Hematopoietic multipotent progenitor cell (in vitro differentiated cells): ENCODE results near the gene SARDH. TPM values are rescaled to one million over a fixed set of nuclear protein-coding genes. Genes with fewer than 3 reads are reported as not detected.
"Not testable (repeated sequence)": the region's sequence is repeated elsewhere in the genome, so short reads cannot be mapped to it uniquely, and the experiment has no call there.

Experiments
- DNase-seq, 3 donors: peaks; one replicate each; pipeline ENCODE4 v3.0.0-alpha.2; 2011 to 2015; ENCODE audit warnings: low read depth in 2 of 3, low spot score in 2 of 3
- total RNA-seq: library from RNA; depleted of rRNA; stranded (reverse); fragments of >200 nt; gene quantifications from one replicate; pipeline ENCODE4 v1.2.3, GENCODE V29; 2012

SARDH gene
- total RNA-seq, 1 donor = 10.5 TPM

DNA sequence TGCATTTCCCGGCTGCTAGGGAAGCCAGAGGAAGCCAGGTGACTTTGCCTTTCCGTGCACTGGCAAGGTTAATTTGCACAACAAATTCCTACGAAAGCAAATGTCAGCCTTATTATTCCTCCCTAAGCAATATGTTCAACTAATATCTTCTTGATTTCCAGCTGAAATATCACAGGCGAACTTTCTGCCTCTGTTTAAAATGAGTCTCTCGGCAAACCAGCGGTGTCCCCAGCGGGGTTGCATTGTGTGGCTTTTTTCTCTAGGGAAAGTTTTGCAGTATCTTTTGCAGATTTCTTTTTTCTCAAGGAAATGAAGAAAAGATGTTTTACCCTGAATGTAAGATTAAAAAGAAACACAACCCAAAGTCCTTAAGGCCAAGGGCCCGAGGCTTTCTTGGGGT is 100.1 kb downstream of the SARDH start:
- DNase-seq = no peak

DNA sequence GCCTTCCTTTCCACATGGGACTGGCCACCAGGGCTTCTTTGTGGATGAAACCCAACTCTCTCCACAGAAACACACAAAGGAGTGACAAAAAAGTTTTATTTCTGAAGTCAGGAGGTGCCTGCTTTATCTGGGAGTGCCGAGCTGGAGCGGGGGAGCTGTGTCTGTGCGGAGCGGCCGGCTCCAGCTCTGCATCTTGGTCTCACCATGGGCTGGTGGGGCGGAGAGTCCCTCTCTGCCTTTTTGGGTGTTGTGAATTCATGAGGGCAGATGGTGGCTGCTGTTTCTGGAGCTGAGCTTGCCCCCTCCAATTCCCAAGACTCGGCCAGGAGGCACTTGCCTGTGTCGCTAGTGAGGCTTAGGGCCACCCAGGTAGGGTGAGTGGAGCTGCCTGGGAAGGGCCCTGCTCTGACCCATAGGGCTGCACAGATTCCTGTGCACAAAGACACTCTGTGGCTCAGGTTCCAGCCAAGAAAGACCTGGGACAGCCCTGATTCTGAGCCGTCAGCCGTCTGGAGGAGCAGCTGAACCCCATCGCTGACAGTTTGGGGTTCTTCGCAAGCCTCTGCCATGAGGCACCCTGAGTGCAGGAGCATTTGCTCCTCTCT is 100.6 kb downstream of the SARDH start:
- no peak for DNase-seq

DNA sequence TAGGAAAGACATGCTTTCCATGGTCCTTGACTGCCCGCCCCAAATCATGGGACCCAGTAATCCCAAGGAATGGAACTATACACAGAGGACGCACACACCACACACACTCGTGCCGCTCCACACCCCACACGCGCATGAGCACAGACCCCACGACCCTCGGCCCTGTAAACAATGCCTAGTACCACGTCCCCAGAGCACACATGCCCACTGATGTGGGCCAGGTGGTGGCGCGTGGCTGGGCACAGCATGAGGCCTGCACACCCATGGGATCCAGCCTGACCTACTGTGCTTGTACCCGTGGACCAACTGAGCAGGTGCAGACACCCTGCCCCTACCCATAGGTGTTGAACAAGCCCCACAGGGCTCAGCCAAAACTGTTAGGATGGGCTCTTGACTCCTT is 101.2 kb downstream of the SARDH start:
- DNase-seq = no peak

DNA sequence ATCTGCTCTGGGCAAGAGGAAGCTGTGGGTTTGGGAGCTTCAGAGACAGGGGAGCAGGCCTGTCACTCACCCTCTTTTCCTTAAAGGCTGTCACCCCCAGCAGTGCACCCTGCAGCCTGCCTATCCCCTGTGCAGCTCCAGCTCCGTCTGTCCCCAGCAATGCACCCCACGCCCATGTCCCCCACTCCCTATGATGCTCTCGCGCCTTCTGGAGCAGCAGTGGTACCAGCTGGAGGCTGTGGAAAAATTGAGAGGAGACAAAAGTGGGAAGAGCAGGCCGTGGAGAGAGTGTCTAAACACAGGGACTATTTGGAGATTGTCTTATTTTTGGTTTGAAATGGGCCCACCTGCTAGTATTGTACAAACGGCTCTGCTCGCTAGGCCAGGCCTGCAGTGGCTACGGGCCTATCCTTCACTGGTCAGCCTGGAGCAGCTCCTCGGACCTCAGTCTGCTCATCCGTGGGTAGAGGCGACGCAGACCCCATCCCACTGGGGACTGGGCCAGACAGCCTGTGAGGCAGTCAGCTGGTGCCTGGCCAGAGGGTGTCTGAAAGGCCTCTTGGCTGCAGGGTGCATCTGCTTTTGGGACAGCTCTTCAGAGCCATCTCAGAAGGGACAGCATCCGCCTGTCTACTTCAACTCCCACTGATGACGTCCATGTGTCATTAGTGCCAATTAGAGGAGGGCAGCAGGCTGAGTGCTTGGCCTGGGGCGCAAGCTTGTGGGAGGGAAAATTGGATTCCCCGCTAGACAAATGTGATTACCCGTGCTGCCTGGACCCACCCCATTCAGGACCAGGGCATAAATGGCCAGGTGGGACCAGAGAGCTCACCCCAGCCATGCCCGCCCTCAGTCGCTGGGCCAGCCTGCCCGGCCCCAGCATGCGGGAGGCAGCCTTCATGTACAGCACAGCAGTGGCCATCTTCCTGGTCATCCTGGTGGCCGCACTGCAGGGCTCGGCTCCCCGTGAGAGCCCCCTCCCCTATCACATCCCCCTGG is 102.3 kb downstream of the SARDH start, which contains the start of gene DBH:
Gene DBH (plus strand): TSS at position 831 of the 999 bp plus-strand sequence. CDS start 9 bp downstream, at position 840.
- no peak for DNase-seq

DNA sequence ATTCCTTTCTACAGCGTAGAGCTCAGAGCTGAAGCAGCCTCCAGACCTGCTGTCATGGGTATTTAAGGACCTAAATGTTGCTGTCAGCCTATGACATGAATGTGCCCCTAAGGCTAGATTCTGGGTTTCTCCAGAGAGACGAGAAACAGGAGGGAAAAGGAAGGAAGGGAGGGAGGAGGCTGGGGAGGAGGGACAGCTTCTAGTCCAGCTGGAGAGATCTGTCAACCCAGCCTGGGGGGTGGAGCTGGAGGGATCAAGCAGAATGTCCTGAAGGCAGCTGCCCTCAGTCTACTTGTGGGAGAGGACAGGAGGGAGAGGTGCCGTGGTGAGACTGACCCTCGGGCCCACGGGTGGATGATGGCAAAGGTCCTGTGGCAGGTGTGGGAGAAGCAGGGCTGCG is 103.1 kb downstream of the SARDH start:
- no peak for DNase-seq

DNA sequence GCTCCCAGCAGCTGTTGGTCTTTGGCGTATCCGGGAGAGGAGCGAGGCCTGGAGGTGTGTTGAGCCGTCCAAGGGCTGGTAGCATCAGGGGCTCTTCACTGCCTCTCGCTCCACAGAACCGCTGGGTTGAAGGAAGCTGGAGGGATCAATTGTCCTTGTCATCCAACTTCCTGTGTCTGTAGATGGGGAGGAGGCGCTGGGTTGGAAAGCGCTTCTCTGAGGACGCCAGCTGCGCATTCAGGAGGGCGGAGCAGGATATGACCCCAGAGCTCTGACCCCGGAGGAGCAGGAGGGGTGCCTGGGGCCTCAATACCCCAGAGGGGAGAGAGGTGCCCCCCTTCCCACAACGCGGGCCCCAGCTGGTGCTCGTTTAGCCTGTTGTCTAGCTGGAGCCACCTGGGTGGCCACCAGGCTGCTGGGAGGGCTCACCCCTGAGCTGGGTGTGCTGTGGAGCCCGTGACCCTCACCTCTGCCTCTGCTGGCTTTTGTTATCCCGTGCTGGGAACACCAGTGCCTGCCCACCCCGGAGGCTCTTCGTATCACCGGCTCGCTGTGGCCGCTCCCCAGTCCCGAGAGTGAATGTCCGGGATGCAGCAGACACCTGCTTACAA is 104.0 kb downstream of the SARDH start:
- DNase-seq = no peak

DNA sequence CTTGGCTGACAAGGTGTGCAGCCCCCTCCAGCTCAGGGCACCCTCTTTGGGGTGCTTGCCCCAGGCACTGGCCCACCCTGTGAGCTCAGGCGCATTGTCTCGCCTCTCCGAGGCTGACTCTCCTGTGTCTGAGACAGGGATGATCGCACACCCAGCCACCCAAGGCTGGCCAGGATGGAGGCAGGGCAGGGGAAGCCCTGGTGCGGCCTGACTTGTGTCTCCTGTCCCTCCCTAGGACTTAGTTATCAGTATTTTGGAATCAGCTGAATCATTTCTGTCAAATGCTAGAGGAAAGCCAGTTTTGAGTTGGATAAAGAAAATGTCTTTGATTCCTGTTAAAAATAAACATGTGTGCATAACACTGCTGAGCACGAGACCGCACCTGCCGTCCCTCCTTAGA is 104.5 kb downstream of the SARDH start:
- DNase-seq = no peak

DNA sequence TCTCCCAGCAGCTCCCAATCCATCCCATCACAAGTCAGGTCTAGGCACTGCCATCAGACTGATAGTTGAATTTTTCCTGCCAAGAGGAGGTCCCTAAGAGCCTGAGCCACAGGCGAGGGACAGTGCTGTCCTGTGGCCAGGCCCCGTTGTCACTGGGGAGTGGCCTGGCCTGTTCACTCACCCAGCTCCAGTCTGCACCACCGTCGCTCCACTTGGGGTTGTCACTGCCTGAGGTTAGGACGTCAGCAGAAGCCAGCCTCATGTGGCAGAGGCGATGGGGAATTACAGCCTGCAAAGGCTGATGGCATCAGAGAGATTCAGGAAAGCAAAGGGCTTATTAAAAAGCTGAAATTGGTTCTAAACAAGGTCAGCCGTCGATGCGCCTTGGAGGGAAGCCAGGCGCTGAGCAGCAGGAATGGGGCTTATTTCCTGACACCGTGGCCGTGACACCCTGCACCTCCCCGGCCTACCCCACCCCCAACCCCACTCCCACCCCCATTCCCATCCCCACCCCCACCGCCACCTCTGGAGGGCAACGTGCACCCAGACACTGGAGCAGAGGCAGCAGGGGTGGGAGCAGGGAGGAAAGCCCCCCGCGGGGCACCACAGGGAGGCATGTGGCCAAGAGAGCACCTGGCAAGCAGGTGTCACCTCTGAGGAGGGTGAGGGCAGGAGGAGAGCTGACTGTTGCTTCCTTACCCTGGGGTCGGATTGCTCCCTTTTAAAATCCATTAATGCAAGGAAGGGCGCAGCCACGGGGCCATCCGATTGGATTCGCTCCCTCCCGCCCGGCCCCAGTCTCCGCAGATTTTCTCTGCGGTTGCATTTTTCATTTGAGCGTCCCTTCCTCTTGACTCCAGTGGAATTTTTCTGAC is 105.1 kb downstream of the SARDH start:
- DNase-seq = no peak

DNA sequence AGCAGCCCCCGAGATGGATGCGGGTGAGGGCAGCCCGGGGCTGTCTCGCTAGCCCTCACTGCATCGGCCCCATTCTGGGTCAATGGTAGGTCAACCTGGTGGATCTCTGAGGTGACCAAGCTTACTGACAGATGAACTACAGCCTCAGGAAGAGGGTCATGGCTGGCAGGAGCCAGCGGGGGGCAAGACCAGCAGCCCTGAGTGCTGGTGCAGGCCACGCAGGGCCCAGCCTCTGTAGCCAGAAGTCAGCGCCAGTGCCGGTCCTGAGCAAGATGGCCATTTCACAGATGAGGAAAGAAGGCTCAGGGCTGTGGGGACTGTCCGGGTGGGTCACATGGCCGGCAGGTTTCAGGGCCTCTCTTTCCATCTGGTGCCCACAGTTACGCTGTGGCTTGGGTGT is 107.0 kb downstream of the SARDH start:
- DNase-seq = no peak

DNA sequence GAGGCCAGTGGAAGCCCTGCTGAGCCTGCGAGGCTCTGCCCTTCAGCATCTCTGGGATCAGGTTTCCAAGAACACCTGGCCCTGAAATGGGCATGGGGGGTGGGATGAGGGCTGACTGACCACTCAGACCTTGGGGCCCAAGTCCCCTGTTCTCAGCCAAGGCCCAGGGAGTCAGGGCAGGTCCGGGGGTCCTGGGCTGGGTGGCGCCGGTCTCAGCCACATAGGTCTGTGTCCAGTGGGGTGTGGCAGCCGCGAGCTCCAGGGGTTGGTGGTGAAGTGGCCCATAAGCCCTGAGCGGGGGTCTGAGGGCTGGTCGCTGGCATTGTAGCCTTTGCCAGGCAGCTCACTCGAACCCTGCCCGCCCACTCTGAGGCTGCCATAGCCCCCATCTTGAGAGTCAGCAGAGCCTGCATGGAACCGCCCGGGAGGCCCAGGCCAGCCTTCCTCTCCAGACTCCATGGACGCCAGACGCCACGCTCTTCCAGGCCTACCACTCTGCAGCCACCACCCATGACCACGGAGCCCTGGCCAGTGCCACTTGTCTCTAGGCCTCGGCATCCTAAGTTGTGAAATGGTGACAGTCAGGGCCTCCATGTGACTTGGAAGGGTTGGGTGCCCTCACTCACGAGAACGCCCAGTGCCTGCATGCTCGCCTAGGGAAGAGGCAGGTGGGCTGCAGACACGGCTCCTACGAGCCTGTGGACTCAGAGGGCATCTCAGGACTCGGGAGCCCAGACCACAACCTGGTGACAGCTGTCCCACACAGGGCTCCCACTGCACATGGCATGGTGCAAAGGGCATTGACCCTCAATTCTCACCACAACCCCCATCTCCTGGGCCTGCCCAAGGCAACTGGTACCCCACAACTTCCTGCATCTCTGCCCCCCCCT is 108.7 kb downstream of the SARDH start:
- DNase-seq = no peak

DNA sequence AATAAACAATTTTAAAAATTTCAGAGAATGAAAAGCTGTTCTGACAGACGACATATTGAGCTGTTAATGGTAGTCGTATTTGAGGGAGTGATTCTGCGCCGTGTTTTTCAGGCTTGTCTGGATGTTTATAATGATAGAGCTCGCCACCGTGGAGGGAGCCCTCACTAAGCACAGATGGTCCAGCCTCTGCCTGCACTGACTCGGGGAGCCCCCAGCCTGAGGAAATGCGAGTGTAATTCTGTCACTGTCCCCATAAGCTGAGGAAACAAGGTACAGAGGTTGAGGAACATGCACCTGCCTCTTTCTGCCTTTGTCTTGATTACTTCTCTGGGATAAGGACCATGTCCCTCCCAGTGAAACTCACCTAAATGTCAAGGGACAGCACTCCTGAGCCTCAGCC is 109.4 kb downstream of the SARDH start:
- no peak for DNase-seq

DNA sequence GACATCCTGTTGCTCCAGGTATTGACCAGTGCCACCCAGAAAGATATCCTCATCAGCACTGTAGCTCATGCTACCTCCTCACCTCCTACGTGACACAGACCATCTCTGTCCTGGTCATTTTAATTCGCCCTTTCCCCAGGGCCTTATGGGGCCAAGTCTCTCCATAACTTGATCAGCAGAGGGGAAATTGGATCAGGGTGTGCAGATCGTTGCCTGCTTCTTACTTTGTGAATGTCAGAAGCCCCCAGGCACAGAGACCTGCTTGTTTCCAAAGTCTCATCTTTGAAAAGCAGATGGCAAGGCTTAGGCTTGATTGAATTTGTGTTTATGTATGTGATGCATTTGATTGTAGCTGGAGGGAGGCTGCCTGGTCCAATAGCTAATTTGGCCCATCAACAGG is 110.8 kb downstream of the SARDH start:
- DNase-seq = no peak

DNA sequence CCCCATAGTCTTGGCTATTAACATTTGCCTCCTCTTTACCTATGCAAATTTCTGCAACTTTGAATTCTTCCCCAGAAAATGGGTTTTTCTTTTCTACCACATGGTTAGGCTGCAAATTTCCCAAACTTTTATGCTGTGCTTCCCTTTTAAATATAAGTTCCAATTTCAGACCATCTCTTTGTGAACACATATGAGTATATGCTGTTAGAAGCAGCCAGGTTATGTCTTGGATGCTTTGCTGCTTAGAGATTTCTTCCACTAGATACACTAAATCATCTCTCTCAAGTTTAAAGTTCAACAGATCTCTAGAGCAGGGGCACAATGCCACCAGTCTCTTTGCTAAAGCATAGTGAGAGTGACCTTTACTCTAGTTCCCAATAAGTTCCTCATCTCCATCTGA is 112.1 kb downstream of the SARDH start:
- not testable (repeated sequence) for DNase-seq

DNA sequence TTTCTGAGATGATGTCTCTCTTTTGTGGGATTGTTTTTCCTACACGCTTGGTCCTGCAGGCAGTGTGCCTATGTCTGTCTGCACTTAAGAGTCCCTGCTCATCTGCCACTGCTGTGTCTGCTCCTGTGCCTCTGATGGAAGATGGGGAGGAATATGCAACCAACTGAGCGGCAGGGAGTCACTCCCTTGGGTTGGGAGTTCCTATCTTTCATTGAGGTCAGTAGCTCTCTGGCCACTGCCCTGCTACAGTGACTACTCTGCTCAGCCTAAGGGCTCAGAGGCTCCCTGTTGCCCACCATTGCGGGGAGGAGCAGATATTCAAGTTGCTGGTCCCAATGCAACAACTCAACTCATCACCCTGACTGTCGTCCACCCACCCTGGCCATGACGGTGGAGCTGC is 115.6 kb downstream of the SARDH start:
- DNase-seq = no peak

DNA sequence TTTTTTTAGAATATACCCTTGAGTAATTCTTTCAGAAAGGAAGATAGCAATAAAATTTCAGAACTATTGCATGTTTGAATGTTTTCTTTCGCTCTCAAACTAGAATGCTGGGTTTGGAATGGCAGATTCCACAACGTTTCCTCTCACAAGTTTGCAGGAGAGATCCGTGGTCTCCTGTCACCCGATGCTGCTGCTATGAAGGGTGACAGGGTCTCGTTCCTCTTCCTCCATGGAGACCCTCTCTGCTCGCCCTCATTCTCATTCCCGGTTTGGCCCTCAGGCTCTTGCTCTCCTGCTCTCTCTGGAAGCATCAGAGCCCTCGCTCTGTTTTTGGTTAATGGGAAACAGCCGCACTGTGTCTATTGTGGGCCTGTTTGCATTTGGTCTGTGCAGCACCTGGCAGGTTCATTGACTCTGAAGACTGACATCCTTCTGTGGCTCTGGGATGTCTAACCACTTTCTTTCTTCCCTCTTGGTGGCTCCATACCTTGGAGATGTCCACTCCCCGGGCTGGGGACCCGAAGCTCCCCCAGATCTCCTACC is 116.4 kb downstream of the SARDH start:
- no peak for DNase-seq

DNA sequence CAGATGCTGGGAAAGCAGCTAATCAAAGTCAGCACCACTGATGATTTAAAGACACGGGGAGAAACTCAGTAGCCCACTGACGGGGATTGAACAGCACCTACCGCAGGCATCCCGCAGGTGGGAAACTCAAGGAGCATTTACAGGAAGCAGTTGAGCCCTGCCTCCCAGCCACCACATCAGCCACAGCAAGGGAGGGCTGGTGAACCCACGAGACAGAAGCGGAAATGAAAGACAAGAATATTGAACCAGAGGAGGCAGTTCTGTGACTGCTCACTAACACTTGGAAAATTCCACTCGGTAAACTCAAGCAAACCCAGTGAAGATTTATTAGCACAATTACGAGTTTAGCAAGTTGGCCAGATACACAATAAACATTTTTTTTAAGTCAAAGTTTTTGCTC is 118.4 kb downstream of the SARDH start:
- peak; percentile 18 to 54 (median 43) for DNase-seq

DNA sequence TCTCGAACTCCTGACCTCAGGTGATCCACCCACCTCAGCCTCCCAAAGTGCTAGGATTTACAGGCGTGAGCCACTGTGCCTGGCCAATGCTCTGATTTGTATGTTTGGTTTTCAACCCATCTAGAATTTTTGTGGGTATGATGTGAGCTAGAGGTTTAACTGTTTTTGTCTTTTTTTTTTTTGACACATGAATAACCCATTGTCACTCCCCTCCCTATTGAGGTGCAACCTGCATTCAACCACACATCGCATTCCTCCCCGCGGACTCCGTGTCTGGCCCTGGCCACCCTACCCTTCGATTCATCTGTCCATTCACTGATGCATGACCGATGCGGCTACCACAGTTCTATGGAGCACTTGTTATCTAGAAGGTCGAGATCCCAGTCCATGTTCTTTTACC is 119.4 kb downstream of the SARDH start:
- no peak for DNase-seq

DNA sequence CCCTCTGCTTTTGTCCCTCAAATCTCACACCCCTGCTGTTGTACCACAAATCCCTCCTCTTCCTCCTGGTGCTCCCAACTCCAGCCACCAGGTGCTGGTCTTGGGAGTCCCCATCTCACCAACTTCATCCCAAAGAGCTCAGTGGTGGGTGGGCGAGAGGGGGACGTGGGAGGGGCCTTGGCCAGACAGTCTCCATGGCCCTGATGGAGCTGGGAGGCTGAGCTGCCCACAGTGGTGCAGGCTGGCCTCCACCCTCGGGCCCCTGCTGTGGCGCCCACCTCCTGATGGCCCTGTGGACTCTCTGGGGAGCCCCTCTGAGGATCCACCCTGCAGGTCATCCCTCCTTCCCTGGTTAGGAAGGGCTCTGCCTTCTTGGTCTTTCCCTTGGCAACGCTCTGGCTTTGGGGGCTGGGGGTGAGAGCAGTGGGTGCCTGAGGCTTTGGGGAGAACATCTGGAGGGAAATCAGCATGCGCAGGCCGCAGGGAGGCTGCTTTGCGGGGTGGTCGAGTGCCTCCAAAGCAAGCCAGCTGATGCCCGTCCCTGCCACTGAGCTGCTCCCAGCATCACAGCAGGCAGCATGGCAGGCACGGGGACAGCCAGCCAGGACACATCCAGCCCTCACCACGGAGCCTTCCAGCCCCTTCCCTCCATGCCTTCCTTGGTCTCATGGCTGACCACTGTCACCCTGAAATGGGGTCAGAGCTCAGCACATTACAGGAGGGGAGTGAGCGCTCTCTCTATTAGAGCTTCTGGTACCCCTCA is 121.3 kb downstream of the SARDH start:
- no peak for DNase-seq
